ENCODE results near the gene AKAIN1. TPM values are rescaled to one million over a fixed set of nuclear protein-coding genes. Genes with fewer than 3 reads are reported as not detected.

Gene AKAIN1
- total and polyA plus RNA-seq, 2 donors (not counting 1 experiment from before 2014, with no cell fraction given), result not detected

- Histone ChIP-seq H3K9me3 (ENCODE audit: control extremely low read depth in 1 of 3, control insufficient read depth in 2 of 3, insufficient read depth in 1 of 3, low read length in 2 of 3) (peaks cover 0 to 2% (median 2%) of the 10 kb centered on the region in 3 donors), H3K4me3 (ENCODE audit: control extremely low read depth in 1 of 5, extremely low read depth in 1 of 5, insufficient read depth in 1 of 5, low read depth in 2 of 5, low read length in 4 of 5) (no peak overlapping the region), H3K36me3 (replicated peaks in 1 of 2; ENCODE audit: control extremely low read depth in 1 of 2, control insufficient read depth in 1 of 2, extremely low read depth in 1 of 2, insufficient read depth in 2 of 2, low read length in 1 of 2) (no peaks in the 10 kb centered on the region), H3K4me2 (replicated peaks; ENCODE audit: low read depth, low read length, poor library complexity, severe bottlenecking) (no peak overlapping the region), H4K20me1 (ENCODE audit: control insufficient read depth, insufficient read depth, low read length, poor library complexity, severe bottlenecking) (no peaks in the 10 kb centered on the region), H3K9ac (ENCODE audit: low read length) (no peak overlapping the region), H3K27ac (ENCODE audit: low read length in 2 of 2) (no peak overlapping the region), H3K27me3 (replicated peaks in 1 of 4; ENCODE audit: control extremely low read depth in 1 of 4, control insufficient read depth in 3 of 4, insufficient read depth in 4 of 4, low read length in 3 of 4) (no peaks in the 10 kb centered on the region), H3K79me2 (ENCODE audit: control insufficient read depth, insufficient read depth, low read length) (no peaks in the 10 kb centered on the region), H3K4me1 (ENCODE audit: control insufficient read depth in 2 of 2, insufficient read depth in 2 of 2, low read length in 2 of 2) (no peaks in the 10 kb centered on the region), H2AFZ (ENCODE audit: insufficient read depth, low read depth, low read length, poor library complexity, severe bottlenecking) (no peak overlapping the region)
- H3K27ac Mint-ChIP-seq, result no peak overlapping the region
- H3K4me3 Mint-ChIP-seq, result no peak overlapping the region
- H3K27me3 Mint-ChIP-seq, result peaks cover 4% of the 10 kb centered on the region
- no peak for ATAC-seq (ENCODE audit: low read depth)
- no peak for TF ChIP-seq CTCF (IDR thresholded peaks at IDR 0.05)
- TF ChIP-seq EZH2 (IDR thresholded peaks at IDR 0.05; ENCODE audit: borderline replicate concordance, insufficient read depth, low read depth, low read length, poor library complexity, severe bottlenecking), result no peak
- no peaks in the 10 kb centered on the region for H3K4me1 Mint-ChIP-seq
- CTCF ChIA-PET, result no interaction called here
- DNase-seq, result no peak
- H3K9me3 Mint-ChIP-seq (ENCODE audit: insufficient read depth), result peaks cover 2% of the 10 kb centered on the region
- intact Hi-C loops (cut with micrococcal nuclease), result no loop called here
- WGBS (ENCODE audit: insufficient coverage), result 86% methylated on average over 3 of the region's 3 CpGs
- POLR2A ChIA-PET, result no interaction called here
Measured at GRCh38 chr18:5095239-5095638, 101.8 kb downstream of the AKAIN1 start.

- intact Hi-C loops (cut with micrococcal nuclease), result no loop called here
- no peak for DNase-seq
- Mint-ChIP-seq H3K27me3 (no peaks in the 10 kb centered on the region), H3K4me1 (no peaks in the 10 kb centered on the region), H3K9me3 (ENCODE audit: insufficient read depth) (peaks cover 2% of the 10 kb centered on the region), H3K4me3 (no peak overlapping the region), H3K27ac (no peak overlapping the region)
- peaks cover 0 to 4% (median 4%) of the 10 kb centered on the region in 3 donors for H3K9me3 ChIP-seq (ENCODE audit: control extremely low read depth in 1 of 3, control insufficient read depth in 2 of 3, insufficient read depth in 1 of 3, low read length in 2 of 3)
- H3K4me1 ChIP-seq (ENCODE audit: control insufficient read depth in 2 of 2, insufficient read depth in 2 of 2, low read length in 2 of 2), result no peaks in the 10 kb centered on the region
- ChIA-PET CTCF (interaction anchor here (1.0 kb wide), 1 partner anchor 9 kb away, joined by 3 read pairs; no protein-coding TSS in a partner anchor), POLR2A (no interaction called here)
- no peak overlapping the region for H3K27ac ChIP-seq (ENCODE audit: low read length in 2 of 2)
- ATAC-seq (ENCODE audit: low read depth), result no peak
- no peaks in the 10 kb centered on the region for H3K36me3 ChIP-seq (replicated peaks in 1 of 2; ENCODE audit: control extremely low read depth in 1 of 2, control insufficient read depth in 1 of 2, extremely low read depth in 1 of 2, insufficient read depth in 2 of 2, low read length in 1 of 2)
- H3K27me3 ChIP-seq (replicated peaks in 1 of 4; ENCODE audit: control extremely low read depth in 1 of 4, control insufficient read depth in 3 of 4, insufficient read depth in 4 of 4, low read length in 3 of 4), result no peaks in the 10 kb centered on the region
- H3K79me2 ChIP-seq (ENCODE audit: control insufficient read depth, insufficient read depth, low read length), result no peaks in the 10 kb centered on the region
- H4K20me1 ChIP-seq (ENCODE audit: control insufficient read depth, insufficient read depth, low read length, poor library complexity, severe bottlenecking), result no peaks in the 10 kb centered on the region
- no peak overlapping the region for H3K4me3 ChIP-seq (ENCODE audit: control extremely low read depth in 1 of 5, extremely low read depth in 1 of 5, insufficient read depth in 1 of 5, low read depth in 2 of 5, low read length in 4 of 5)
- H3K4me2 ChIP-seq (replicated peaks; ENCODE audit: low read depth, low read length, poor library complexity, severe bottlenecking), result no peak overlapping the region
- H2AFZ ChIP-seq (ENCODE audit: insufficient read depth, low read depth, low read length, poor library complexity, severe bottlenecking), result no peak overlapping the region
- H3K9ac ChIP-seq (ENCODE audit: low read length), result no peak overlapping the region
- no CpG with 5 or more reads among the region's 2 CpGs for WGBS (ENCODE audit: insufficient coverage)
- no peak for TF ChIP-seq CTCF (IDR thresholded peaks at IDR 0.05)
- TF ChIP-seq EZH2 (IDR thresholded peaks at IDR 0.05; ENCODE audit: borderline replicate concordance, insufficient read depth, low read depth, low read length, poor library complexity, severe bottlenecking), result no peak
Measured at GRCh38 chr18:5093902-5094301, 103.2 kb downstream of the AKAIN1 start.

Other genes with a start within 250 kb of the AKAIN1 start
- 34.2 and 35.1 TPM in 2 replicates for gene ZBTB14, start 98.5 kb upstream of the AKAIN1 start, total RNA-seq
- 12.3 and 17.5 TPM in 2 replicates for gene ZBTB14, start 98.5 kb upstream of the AKAIN1 start, polyA plus RNA-seq